Stomach (tissue), 4 donors: ENCODE measurements around the gene TSPAN1.

ENCODE experiments used
- CTCF ChIP-seq, 7 experiments: fragments of 450-650 bp in 4 of 7; fragments of 200-600 bp in 3 of 7; sonication (generic) in 3 of 7; IDR thresholded peaks; one replicate each; pipeline ENCODE4 v1.5.1; 2016 to 2019; ENCODE audit warnings: antibody characterized with exemption in 7 of 7, control low read depth in 2 of 7, mild to moderate bottlenecking in 1 of 7
- EP300 ChIP-seq: sonication (generic); formaldehyde crosslinking; IDR thresholded peaks from one replicate; pipeline ENCODE4 v1.6.1; 2017; ENCODE audit warnings: antibody characterized with exemption
- POLR2AphosphoS5 ChIP-seq, 3 donors: sonication (generic); formaldehyde crosslinking; IDR thresholded peaks; one replicate each; pipeline ENCODE4 v1.6.1; 2016; ENCODE audit warnings: antibody characterized with exemption in 3 of 3

GRCh38 chr1:46221749-46222148 lies 46.9 kb downstream of the TSPAN1 start:
- TF ChIP-seq CTCF (IDR thresholded peaks at IDR 0.05) (no peak), POLR2AphosphoS5 (IDR thresholded peaks at IDR 0.05) (no peak), EP300 (no peak)
